A673 (cell line): Measurements from ENCODE around the gene CENPS. TPM values are rescaled to one million over a fixed set of nuclear protein-coding genes. Genes with fewer than 3 reads are reported as not detected.

Experiments
- BruUV-seq: library from RNA; stranded (reverse); fragments of 400-500 nt; replicated peaks from 2 replicates; lab custom pipeline; 2021; lab: Mats Ljungman, UMichigan
- CTCF ChIA-PET: fragments of 300-600 bp; sonication (Branson Sonifier 250); formaldehyde crosslinking; loops from one replicate; lab custom pipeline; 2022; ENCODE audit warnings: antibody characterized with exemption; lab: Charles Lee
- POLR2A ChIA-PET: fragments of 300-600 bp; sonication (Branson Sonifier 250); formaldehyde crosslinking; loops from one replicate; lab custom pipeline; 2022; ENCODE audit warnings: antibody characterized with exemption; ENCODE audit not compliant: low non-redundant PET; lab: Charles Lee
- DNase-seq: peaks from one replicate; pipeline ENCODE4 v3.0.0-alpha.2; 2015; ENCODE audit warnings: low spot score
- H3K27ac ChIP-seq: fragments of 200-600 bp; sonication (generic); 2 replicates; pipeline ENCODE4 v1.5.1; 2016; ENCODE audit warnings: mixed run types, low read depth, mild to moderate bottlenecking, mixed read lengths, antibody characterized with exemption, low read length; ENCODE audit not compliant: poor library complexity, severe bottlenecking
- H3K27me3 ChIP-seq: fragments of 200-600 bp; sonication (generic); replicated peaks from 2 replicates; pipeline ENCODE4 v1.6.1; 2017; ENCODE audit warnings: mixed run types, low read depth, mild to moderate bottlenecking, mixed read lengths, antibody characterized with exemption, low read length; ENCODE audit not compliant: insufficient read depth, poor library complexity
- H3K36me3 ChIP-seq: fragments of 200-600 bp; sonication (generic); 2 replicates; pipeline ENCODE4 v1.6.1; 2016; ENCODE audit warnings: mixed run types, mild to moderate bottlenecking, mixed read lengths, antibody characterized with exemption, low read length; ENCODE audit not compliant: insufficient read depth, poor library complexity, severe bottlenecking
- H3K4me1 ChIP-seq: fragments of 200-600 bp; sonication (generic); 2 replicates; pipeline ENCODE4 v1.6.1; 2017; ENCODE audit warnings: mixed run types, mild to moderate bottlenecking, mixed read lengths, antibody characterized with exemption, low read length; ENCODE audit not compliant: insufficient read depth, poor library complexity, severe bottlenecking
- H3K4me3 ChIP-seq: fragments of 200-600 bp; sonication (generic); 2 replicates; pipeline ENCODE4 v1.5.1; 2016; ENCODE audit warnings: low read depth, mixed run types, mild to moderate bottlenecking, mixed read lengths, low read length; ENCODE audit not compliant: poor library complexity, severe bottlenecking
- H3K9me3 ChIP-seq: fragments of 200-600 bp; sonication (generic); 2 replicates; pipeline ENCODE4 v1.6.1; 2016; ENCODE audit warnings: mixed run types, low read depth, mild to moderate bottlenecking, mixed read lengths, antibody characterized with exemption, low read length; ENCODE audit not compliant: poor library complexity, severe bottlenecking
- CTCF ChIP-seq: fragments of 300-800, 200-600 bp; sonication (generic); conservative IDR thresholded peaks from 2 replicates; pipeline ENCODE4 v1.5.1; 2017; ENCODE audit warnings: low read depth, mild to moderate bottlenecking, antibody characterized with exemption, low read length, moderate library complexity, mixed read lengths
- EZH2 ChIP-seq: fragments of 200-600 bp; sonication (generic); IDR thresholded peaks from 2 replicates; pipeline ENCODE4 v1.6.1; 2017; ENCODE audit warnings: borderline replicate concordance, low read depth, mild to moderate bottlenecking, mixed read lengths, antibody characterized with exemption, low read length; ENCODE audit not compliant: poor library complexity, severe bottlenecking
- intact Hi-C: fragments of 100-400 bp; cut with micrococcal nuclease; formaldehyde crosslinking; loops from one replicate; pipeline ENCODE4 v1.10.0; 2022; ENCODE audit not compliant: unreplicated experiment
- total RNA-seq: library from RNA; stranded (reverse); gene quantifications from 2 replicates; pipeline ENCODE4 v1.2.3, GENCODE V29; 2021

CENPS gene
- total RNA-seq, 1 experiment from 2014 or later = 42.2 TPM

- CTCF ChIA-PET = no interaction called here
- intact Hi-C loops = no loop called here
- no peaks in the 10 kb centered on the region for H3K27me3 ChIP-seq
- H3K36me3 ChIP-seq = no peaks in the 10 kb centered on the region
- no peak for DNase-seq
- BruUV-seq = no TSS peak
- H3K9me3 ChIP-seq = no peaks in the 10 kb centered on the region
- no peaks in the 10 kb centered on the region for H3K4me1 ChIP-seq
- POLR2A ChIA-PET = no interaction called here
- H3K4me3 ChIP-seq = no peak overlapping the region
- H3K27ac ChIP-seq = no peak overlapping the region
- TF ChIP-seq EZH2 (no peak), CTCF (no peak)
Observed at GRCh38 chr1:10444795-10445397, 14.7 kb downstream of the CENPS start.

GRCh38 chr1:10446790-10447422 is 16.7 kb downstream of the CENPS start:
- ChIA-PET POLR2A (no interaction called here), CTCF (interaction anchor here (0.6 kb wide), 1 partner anchor 415 kb away, joined by 3 read pairs; no protein-coding TSS in a partner anchor)
- Histone ChIP-seq H3K4me3 (no peak overlapping the region), H3K36me3 (no peaks in the 10 kb centered on the region), H3K27ac (no peak overlapping the region), H3K9me3 (no peaks in the 10 kb centered on the region), H3K27me3 (no peaks in the 10 kb centered on the region), H3K4me1 (no peaks in the 10 kb centered on the region)
- BruUV-seq = no TSS peak
- no peak for TF ChIP-seq CTCF
- TF ChIP-seq EZH2 = no peak
- DNase-seq = no peak
- intact Hi-C loops = no loop called here

GRCh38 chr1:10449751-10450150 is 19.5 kb downstream of the CENPS start, which contains the start of gene CORT:
CORT (plus strand) TSS chr1:10450031; CDS start chr1:10450224, 193 bp downstream.
- Histone ChIP-seq H3K4me1 (no peaks in the 10 kb centered on the region), H3K36me3 (no peaks in the 10 kb centered on the region), H3K27me3 (no peaks in the 10 kb centered on the region), H3K4me3 (no peak within 1 kb of the TSS), H3K9me3 (no peaks in the 10 kb centered on the region), H3K27ac (no peak within 1 kb of the TSS)
- CTCF ChIA-PET = no interaction called here
- no peak for TF ChIP-seq CTCF
- TF ChIP-seq EZH2 = no peak
- POLR2A ChIA-PET = interaction anchor here (0.6 kb wide), 1 partner anchor 60 kb away, joined by 3 read pairs; no protein-coding TSS in a partner anchor
- BruUV-seq = no TSS peak
- intact Hi-C loops = no loop called here
- DNase-seq = no peak
